ENCODE results near the gene ACBD4.
A peak's percentile ranks its signal among the peaks of the same experiment; 100 is the strongest.

The ACBD4 gene

DNA sequence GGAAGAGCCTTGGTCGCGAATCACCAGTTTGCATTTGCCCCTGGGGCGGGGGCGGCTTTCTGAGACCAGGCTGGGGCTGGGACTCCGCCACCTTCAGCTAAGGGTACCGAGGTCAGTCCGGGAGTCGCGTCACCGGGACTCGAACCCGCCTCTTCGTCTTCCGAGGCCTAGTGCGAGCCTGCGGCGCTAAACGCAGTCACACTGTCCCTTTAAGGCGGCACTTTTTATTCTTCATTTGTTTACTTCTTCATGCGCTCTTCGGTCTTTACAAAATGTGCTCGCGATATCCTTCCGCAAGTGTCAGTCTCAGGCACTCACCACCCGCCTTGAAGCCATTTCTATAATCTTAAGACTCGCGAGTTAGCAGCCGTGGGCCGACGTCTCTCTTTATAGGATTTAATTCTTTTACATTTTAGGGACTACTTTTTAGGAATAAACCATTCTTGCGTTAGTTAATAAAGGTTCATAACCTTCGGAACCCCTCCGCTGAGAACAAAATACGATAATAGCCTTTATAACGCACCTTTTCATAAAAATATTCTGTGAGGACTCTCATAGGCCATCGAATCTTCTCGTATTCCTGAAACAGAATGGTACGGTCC is 12.2 kb downstream of the ACBD4 start (continued):
- no peak for TF ChIP-seq ZNF621 (tag by site-specific recombination; IDR thresholded peaks at IDR 0.05)
- no peak for TF ChIP-seq ZNF658 (tag by site-specific recombination; IDR thresholded peaks at IDR 0.05)
- peak; percentile 49 for TF ChIP-seq ZNF529 (tag by site-specific recombination; IDR thresholded peaks at IDR 0.05; ENCODE audit: insufficient replicate concordance)
- no peak for TF ChIP-seq ZBTB1 (tag by site-specific recombination; IDR thresholded peaks at IDR 0.05)
- peak; percentile 50 for TF ChIP-seq ZNF76 (tag by site-specific recombination; IDR thresholded peaks at IDR 0.05; ENCODE audit: borderline replicate concordance, low read depth)
- TF ChIP-seq ZNF555 (tag by site-specific recombination; conservative IDR thresholded peaks at IDR 0.05): no peak
- no peak for TF ChIP-seq ZNF248 (tag by site-specific recombination; IDR thresholded peaks at IDR 0.05)
- TF ChIP-seq, protein P1, sequence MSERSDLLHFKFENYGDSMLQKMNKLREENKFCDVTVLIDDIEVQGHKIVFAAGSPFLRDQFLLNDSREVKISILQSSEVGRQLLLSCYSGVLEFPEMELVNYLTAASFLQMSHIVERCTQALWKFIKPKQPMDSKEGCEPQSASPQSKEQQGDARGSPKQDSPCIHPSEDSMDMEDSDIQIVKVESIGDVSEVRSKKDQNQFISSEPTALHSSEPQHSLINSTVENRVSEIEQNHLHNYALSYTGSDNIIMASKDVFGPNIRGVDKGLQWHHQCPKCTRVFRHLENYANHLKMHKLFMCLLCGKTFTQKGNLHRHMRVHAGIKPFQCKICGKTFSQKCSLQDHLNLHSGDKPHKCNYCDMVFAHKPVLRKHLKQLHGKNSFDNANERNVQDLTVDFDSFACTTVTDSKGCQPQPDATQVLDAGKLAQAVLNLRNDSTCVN (tag by site-specific recombination; optimal IDR thresholded peaks at IDR 0.05): peak; percentile 49
- no peak for TF ChIP-seq SCRT2 (tag by site-specific recombination; IDR thresholded peaks at IDR 0.05)
- TF ChIP-seq ZNF266 (tag by site-specific recombination; IDR thresholded peaks at IDR 0.05; ENCODE audit: low read depth): no peak

DNA sequence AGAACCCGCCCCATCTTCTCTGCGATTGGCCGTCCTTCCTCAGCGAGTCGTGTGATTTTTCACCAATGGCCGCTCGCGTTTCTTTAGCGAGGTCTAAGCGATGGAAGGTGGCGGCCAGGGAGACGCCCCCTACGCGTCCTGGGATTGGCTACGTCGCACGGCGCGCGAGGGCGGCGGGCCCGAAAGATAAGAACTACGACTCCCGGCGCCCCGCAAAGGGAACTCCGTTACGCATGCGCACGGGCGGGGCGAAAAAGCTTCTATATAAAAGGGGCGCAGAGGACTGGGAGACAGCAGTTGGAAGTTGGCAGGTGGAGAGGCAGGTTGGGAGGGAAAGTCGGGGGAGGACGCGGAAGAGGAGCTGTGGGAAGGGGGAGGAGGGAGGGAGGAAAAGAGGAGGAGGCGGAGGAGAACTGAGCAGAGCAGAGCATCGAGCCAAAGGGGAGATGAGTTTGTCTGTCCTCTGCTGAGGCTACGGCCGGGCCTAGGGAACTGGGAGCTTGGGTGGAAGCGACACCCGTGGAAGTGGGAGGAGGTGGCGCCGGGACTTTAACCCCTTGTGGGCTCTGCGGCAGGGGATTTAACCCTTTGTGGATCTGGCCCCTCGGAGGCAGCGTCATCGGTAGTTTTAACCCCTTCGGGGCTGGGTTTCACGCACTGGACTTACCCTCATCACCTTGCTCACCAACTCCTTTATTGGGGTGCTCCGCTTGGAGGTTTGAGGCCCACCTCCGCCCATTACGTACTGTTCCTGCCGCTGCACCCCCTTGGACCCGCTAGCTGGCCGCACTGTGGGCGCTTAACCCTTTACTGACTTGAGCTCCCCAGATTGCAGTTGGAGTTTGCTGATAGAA is 12.9 kb downstream of the ACBD4 start, which contains the start of gene HEXIM1:
Gene HEXIM1 (plus strand): TSS at position 293 of the 854 bp plus-strand sequence. CDS start 716 bp downstream, outside the sequence.
- CTCF ChIA-PET: interaction anchor here (0.7 to 10.8 kb wide), 23 partner anchors 12 to 234 kb away, joined by 3 to 209 read pairs (median 6); partner anchors contain the start of genes ACBD4, FMNL1, HEXIM2 and PLCD3
- no peaks in the 10 kb centered on the region for H3K9me3 ChIP-seq (ENCODE audit: control insufficient read depth, insufficient read depth, low read depth, low read length)
- peak within 1 kb of the TSS; percentile 92 for H3K27ac ChIP-seq (ENCODE audit: extremely low read depth, low read depth, low read length)
- H3K4me1 ChIP-seq (ENCODE audit: control insufficient read depth, insufficient read depth, low read length): peaks cover 10% of the 10 kb centered on the region; the same call in 1 of the 2 replicates
- peak within 1 kb of the TSS; percentile 72 for H3K4me3 ChIP-seq (ENCODE audit: low read depth, low read length)
- H3K36me3 ChIP-seq (ENCODE audit: control insufficient read depth in 2 of 2, insufficient read depth in 1 of 2, low read length in 2 of 2): peaks cover 0 to 6% of the 10 kb centered on the region in 2 experiments; a peak in 1 of 3 replicates
- POLR2A ChIA-PET: interaction anchor here (0.5 to 8.3 kb wide), 64 partner anchors 11 to 1557 kb away, joined by 3 to 700 read pairs (median 4); partner anchors contain the start of genes ACBD4, EFTUD2, FMNL1 and FZD2
- TF ChIP-seq ZNF239 (tag by site-specific recombination; IDR thresholded peaks at IDR 0.05) (peak; percentile 91), SETDB1 (IDR thresholded peaks at IDR 0.05; ENCODE audit: insufficient read length, low read length) (no peak), ZNF530 (tag by site-specific recombination; IDR thresholded peaks at IDR 0.05; ENCODE audit: low read depth) (no peak), ZNF202 (tag by site-specific recombination; IDR thresholded peaks at IDR 0.05; ENCODE audit: borderline replicate concordance) (no peak), ZBTB48 (tag by site-specific recombination; IDR thresholded peaks at IDR 0.05) (peak; percentile 96), ZNF16 (tag by site-specific recombination; IDR thresholded peaks at IDR 0.05; ENCODE audit: low read depth) (peak; percentile 42; the same call in 1 of the 2 replicates), ZNF660 (tag by site-specific recombination; IDR thresholded peaks at IDR 0.05) (peak; percentile 95), ZNF610 (tag by site-specific recombination; IDR thresholded peaks at IDR 0.05; ENCODE audit: borderline replicate concordance) (peak; percentile 96), KLF16 (tag by site-specific recombination; IDR thresholded peaks at IDR 0.05) (peak; percentile 100), MZF1 (tag by site-specific recombination; IDR thresholded peaks at IDR 0.05; ENCODE audit: borderline replicate concordance) (peak; percentile 90; the same call in 1 of the 2 replicates), RBAK (tag by site-specific recombination; IDR thresholded peaks at IDR 0.05) (peak; percentile 62; the same call in 1 of the 2 replicates)
- TF ChIP-seq, protein P2, sequence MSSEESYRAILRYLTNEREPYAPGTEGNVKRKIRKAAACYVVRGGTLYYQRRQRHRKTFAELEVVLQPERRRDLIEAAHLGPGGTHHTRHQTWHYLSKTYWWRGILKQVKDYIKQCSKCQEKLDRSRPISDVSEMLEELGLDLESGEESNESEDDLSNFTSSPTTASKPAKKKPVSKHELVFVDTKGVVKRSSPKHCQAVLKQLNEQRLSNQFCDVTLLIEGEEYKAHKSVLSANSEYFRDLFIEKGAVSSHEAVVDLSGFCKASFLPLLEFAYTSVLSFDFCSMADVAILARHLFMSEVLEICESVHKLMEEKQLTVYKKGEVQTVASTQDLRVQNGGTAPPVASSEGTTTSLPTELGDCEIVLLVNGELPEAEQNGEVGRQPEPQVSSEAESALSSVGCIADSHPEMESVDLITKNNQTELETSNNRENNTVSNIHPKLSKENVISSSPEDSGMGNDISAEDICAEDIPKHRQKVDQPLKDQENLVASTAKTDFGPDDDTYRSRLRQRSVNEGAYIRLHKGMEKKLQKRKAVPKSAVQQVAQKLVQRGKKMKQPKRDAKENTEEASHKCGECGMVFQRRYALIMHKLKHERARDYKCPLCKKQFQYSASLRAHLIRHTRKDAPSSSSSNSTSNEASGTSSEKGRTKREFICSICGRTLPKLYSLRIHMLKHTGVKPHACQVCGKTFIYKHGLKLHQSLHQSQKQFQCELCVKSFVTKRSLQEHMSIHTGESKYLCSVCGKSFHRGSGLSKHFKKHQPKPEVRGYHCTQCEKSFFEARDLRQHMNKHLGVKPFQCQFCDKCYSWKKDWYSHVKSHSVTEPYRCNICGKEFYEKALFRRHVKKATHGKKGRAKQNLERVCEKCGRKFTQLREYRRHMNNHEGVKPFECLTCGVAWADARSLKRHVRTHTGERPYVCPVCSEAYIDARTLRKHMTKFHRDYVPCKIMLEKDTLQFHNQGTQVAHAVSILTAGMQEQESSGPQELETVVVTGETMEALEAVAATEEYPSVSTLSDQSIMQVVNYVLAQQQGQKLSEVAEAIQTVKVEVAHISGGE (tag by site-specific recombination; conservative IDR thresholded peaks at IDR 0.05; ENCODE audit: low read depth): peak; percentile 63
- TF ChIP-seq, protein P3, sequence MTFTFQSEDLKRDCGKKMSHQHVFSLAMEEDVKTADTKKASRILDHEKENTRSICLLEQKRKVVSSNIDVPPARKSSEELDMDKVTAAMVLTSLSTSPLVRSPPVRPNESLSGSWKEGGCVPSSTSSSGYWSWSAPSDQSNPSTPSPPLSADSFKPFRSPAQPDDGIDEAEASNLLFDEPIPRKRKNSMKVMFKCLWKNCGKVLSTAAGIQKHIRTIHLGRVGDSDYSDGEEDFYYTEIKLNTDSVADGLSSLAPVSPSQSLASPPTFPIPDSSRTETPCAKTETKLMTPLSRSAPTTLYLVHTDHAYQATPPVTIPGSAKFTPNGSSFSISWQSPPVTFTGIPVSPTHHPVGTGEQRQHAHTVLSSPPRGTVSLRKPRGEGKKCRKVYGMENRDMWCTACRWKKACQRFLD (tag by site-specific recombination; IDR thresholded peaks at IDR 0.05): no peak
- TF ChIP-seq, protein P4, sequence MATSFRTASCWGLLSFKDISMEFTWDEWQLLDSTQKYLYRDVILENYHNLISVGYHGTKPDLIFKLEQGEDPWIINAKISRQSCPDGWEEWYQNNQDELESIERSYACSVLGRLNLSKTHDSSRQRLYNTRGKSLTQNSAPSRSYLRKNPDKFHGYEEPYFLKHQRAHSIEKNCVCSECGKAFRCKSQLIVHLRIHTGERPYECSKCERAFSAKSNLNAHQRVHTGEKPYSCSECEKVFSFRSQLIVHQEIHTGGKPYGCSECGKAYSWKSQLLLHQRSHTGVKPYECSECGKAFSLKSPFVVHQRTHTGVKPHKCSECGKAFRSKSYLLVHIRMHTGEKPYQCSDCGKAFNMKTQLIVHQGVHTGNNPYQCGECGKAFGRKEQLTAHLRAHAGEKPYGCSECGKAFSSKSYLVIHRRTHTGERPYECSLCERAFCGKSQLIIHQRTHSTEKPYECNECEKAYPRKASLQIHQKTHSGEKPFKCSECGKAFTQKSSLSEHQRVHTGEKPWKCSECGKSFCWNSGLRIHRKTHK (tag by site-specific recombination; IDR thresholded peaks at IDR 0.05): no peak
- TF ChIP-seq, protein P5, sequence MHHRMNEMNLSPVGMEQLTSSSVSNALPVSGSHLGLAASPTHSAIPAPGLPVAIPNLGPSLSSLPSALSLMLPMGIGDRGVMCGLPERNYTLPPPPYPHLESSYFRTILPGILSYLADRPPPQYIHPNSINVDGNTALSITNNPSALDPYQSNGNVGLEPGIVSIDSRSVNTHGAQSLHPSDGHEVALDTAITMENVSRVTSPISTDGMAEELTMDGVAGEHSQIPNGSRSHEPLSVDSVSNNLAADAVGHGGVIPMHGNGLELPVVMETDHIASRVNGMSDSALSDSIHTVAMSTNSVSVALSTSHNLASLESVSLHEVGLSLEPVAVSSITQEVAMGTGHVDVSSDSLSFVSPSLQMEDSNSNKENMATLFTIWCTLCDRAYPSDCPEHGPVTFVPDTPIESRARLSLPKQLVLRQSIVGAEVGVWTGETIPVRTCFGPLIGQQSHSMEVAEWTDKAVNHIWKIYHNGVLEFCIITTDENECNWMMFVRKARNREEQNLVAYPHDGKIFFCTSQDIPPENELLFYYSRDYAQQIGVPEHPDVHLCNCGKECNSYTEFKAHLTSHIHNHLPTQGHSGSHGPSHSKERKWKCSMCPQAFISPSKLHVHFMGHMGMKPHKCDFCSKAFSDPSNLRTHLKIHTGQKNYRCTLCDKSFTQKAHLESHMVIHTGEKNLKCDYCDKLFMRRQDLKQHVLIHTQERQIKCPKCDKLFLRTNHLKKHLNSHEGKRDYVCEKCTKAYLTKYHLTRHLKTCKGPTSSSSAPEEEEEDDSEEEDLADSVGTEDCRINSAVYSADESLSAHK (tag by site-specific recombination; IDR thresholded peaks at IDR 0.05): peak; percentile 88

All from HEK293 (cell line).